D341Med (cell line): ENCODE data around the gene CAST.
"Not testable (repeated sequence)": the region's sequence is repeated elsewhere in the genome, so short reads cannot be mapped to it uniquely, and the experiment has no call there.

ENCODE experiments used
- DNase-seq: peaks from one replicate; pipeline ENCODE4 v3.0.0; 2012; ENCODE audit warnings: low spot score

The CAST gene

GRCh38 chr5:96661855-96662724 lies at the start of gene CAST:
TSS of gene CAST (plus strand) at chr5:96662376. CDS start at chr5:96662423, 47 bp downstream.
- peak; percentile 67 for DNase-seq

GRCh38 chr5:96614110-96614691 lies 48.0 kb upstream of the CAST start:
- peak; percentile 66 for DNase-seq

GRCh38 chr5:96615223-96615622 lies 47.0 kb upstream of the CAST start:
- DNase-seq, result no peak

- DNase-seq, result no peak
These were observed 45.4 kb upstream of the CAST start for GRCh38 chr5:96616801-96617200.

- not testable (repeated sequence) for DNase-seq
These were observed 43.7 kb upstream of the CAST start for GRCh38 chr5:96618311-96619016.

GRCh38 chr5:96619946-96620345 lies 42.2 kb upstream of the CAST start:
- no peak for DNase-seq

- no peak for DNase-seq
These were observed 37.6 kb upstream of the CAST start for GRCh38 chr5:96624596-96624995.

- DNase-seq, result no peak
These were observed 36.8 kb upstream of the CAST start for GRCh38 chr5:96625365-96625764.

GRCh38 chr5:96626956-96627355 lies 35.2 kb upstream of the CAST start:
- DNase-seq, result no peak

- DNase-seq, result no peak
These were observed 34.3 kb upstream of the CAST start for GRCh38 chr5:96627792-96628398.

GRCh38 chr5:96628406-96628805 lies 33.8 kb upstream of the CAST start:
- no peak for DNase-seq

GRCh38 chr5:96629774-96630173 lies 32.4 kb upstream of the CAST start:
- no peak for DNase-seq

GRCh38 chr5:96633820-96634219 lies 28.4 kb upstream of the CAST start:
- DNase-seq, result no peak

GRCh38 chr5:96634881-96635280 lies 27.3 kb upstream of the CAST start:
- DNase-seq, result no peak

GRCh38 chr5:96636046-96636445 lies 26.1 kb upstream of the CAST start:
- no peak for DNase-seq

- DNase-seq, result no peak
These were observed 25.6 kb upstream of the CAST start for GRCh38 chr5:96636594-96636993.

GRCh38 chr5:96637196-96637595 lies 25.0 kb upstream of the CAST start:
- no peak for DNase-seq

GRCh38 chr5:96638561-96638960 lies 23.6 kb upstream of the CAST start:
- DNase-seq, result no peak

- no peak for DNase-seq
These were observed 21.5 kb upstream of the CAST start for GRCh38 chr5:96640696-96641095.

GRCh38 chr5:96641368-96642280 lies 20.6 kb upstream of the CAST start:
- no peak for DNase-seq

GRCh38 chr5:96642281-96642640 lies 19.9 kb upstream of the CAST start:
- no peak for DNase-seq

GRCh38 chr5:96645091-96645490 lies 17.1 kb upstream of the CAST start:
- DNase-seq, result no peak
